ENCODE measurements around the gene COCH.

- no peak for TF ChIP-seq EZH2 (IDR thresholded peaks at IDR 0.05; ENCODE audit: borderline replicate concordance, low read length)
- no peak for TF ChIP-seq CTCF (IDR thresholded peaks at IDR 0.05; ENCODE audit: low read length)
These were observed 25.0 kb upstream of the COCH start for GRCh38 chr14:30849354-30849753.

Data from OCI-LY1 (cell line).